ENCODE results near the gene MPPED1.

- no peak for TF ChIP-seq CTCF (IDR thresholded peaks at IDR 0.05; ENCODE audit: low read depth, low read length, missing input control)
- TF ChIP-seq RAD21 (IDR thresholded peaks at IDR 0.05) = no peak
- TF ChIP-seq ATF3 (IDR thresholded peaks at IDR 0.05) = no peak
- TF ChIP-seq REST (IDR thresholded peaks at IDR 0.05) = no peak
- no peak for TF ChIP-seq MAX (IDR thresholded peaks at IDR 0.05)
- TF ChIP-seq TAF1 (conservative IDR thresholded peaks at IDR 0.05) = no peak
- no peak for TF ChIP-seq FOXA2 (IDR thresholded peaks at IDR 0.05)
- no peak for TF ChIP-seq YY1 (IDR thresholded peaks at IDR 0.05)
- TF ChIP-seq EGR1 (IDR thresholded peaks at IDR 0.05; ENCODE audit: low read depth in 2 of 2) = no peak
- TF ChIP-seq GABPA (IDR thresholded peaks at IDR 0.05 in 1 of 2, conservative IDR thresholded peaks at IDR 0.05 in 1 of 2) = no peak
- no peak for TF ChIP-seq HNF4A (conservative IDR thresholded peaks at IDR 0.05)
- no peak for TF ChIP-seq RXRA (IDR thresholded peaks at IDR 0.05)
- TF ChIP-seq SP1 (IDR thresholded peaks at IDR 0.05) = no peak
These were observed 27.7 kb downstream of the MPPED1 start for GRCh38 chr22:43439368-43440103.

All from liver (tissue), 3 donors.